ENCODE results near the gene STPG4.
A peak's percentile ranks its signal among the peaks of the same experiment; 100 is the strongest.

- no peak for TF ChIP-seq CTCF (IDR thresholded peaks at IDR 0.05)
- no peak for TF ChIP-seq POLR2AphosphoS5 (IDR thresholded peaks at IDR 0.05)
- peak in 1 of 4 donors; percentile 15 for TF ChIP-seq POLR2A (IDR thresholded peaks at IDR 0.05)
- peak in 2 of 4 donors; percentile 1 to 25 for TF ChIP-seq EP300 (IDR thresholded peaks at IDR 0.05)
Observed at GRCh38 chr2:47072728-47073191, 82.3 kb downstream of the STPG4 start.

Data from upper lobe of left lung (tissue), 4 donors.